Upper lobe of left lung (tissue), 4 donors: ENCODE results near the gene RBP3.

Experiments
- CTCF ChIP-seq, 6 experiments: fragments of 450-650 bp in 4 of 6; fragments of 200-600 bp in 2 of 6; sonication (generic) in 2 of 6; IDR thresholded peaks; one replicate each; pipeline ENCODE4 v1.5.1; 2016 to 2019; ENCODE audit warnings: antibody characterized with exemption in 6 of 6
- POLR2A ChIP-seq, 4 donors: fragments of 450-650 bp; IDR thresholded peaks; one replicate each; pipeline ENCODE4 v1.5.1; 2016 to 2017; ENCODE audit warnings: antibody characterized with exemption in 4 of 4, mild to moderate bottlenecking in 2 of 4

DNA sequence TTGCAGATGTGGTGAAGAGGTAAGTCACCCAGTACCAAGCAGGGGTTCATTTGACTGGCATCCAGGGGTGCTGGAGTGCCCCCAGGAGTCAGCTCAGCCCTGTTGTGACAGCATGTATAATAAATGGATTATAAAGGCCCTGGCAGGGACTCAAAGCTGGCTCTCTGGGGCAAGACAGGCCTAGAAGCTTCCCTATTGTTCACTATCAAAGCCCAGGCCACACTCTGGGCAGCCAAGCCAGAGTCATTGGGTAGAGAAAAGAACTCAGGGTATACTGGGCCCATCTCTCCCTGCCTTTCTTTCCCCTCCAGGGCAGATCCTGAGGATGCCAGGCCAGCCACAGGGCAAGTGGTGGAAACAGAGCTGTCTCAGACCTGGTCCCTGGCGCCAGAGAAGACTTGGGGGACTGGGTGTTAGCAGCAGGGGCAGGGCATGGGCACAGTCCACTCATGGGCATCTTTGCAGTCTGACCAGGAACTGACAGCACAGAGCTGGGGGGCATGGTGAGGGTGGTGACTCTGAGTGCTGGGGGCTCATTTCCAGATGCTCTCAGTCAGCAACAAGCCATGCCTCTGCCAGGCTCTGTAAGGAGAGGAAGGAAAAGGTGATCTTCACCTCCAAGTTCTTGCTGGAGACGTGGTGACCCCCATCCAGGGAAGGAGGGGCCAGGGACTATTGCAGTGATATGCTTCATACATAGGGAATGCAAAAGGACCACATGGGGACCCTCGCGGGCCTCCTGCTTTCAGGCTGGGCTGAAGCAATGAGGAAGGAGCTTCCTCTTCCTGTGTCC lies 11.7 kb downstream of the RBP3 start:
- TF ChIP-seq POLR2A (IDR thresholded peaks at IDR 0.05): no peak
- TF ChIP-seq CTCF (IDR thresholded peaks at IDR 0.05): no peak
